Left cardiac atrium (tissue), 4 donors: Measurements from ENCODE around the gene ZNF138. TPM values are rescaled to one million over a fixed set of nuclear protein-coding genes. Genes with fewer than 3 reads are reported as not detected.

ENCODE experiments used
- ATAC-seq, 2 donors: fragments of 200-7000 bp; cut with Tn5 transposase; one replicate each; pipeline ENCODE4 v1.9.1; 2020; ENCODE audit warnings: mild to moderate bottlenecking in 2 of 2, moderate library complexity in 2 of 2
- DNase-seq: peaks from one replicate; pipeline ENCODE4 v3.0.0-alpha.2; 2020
- intact Hi-C, 2 donors: fragments of 100-400 bp; cut with DNase I; formaldehyde crosslinking; loops; one replicate each; pipeline versions ENCODE4 v1.14.1 to v1.15.1; 2022 to 2023
- total RNA-seq, 2 donors: library from RNA; stranded (reverse); fragmentation: NEBNext Ultra II Directional; extraction: Animal tissue kit (Norgen Biotek cat#: 25700); gene quantifications; one replicate each; pipeline ENCODE4 v1.2.1, GENCODE V29; 2021
- donor health status: DM: no; HTN: yes; CAD: no.
- donor health status: DM: no; HTN: yes; CAD: no; lungs with severe emphysema.
- donor health status: DM: yes; HTN: yes; CAD: no.
- donor health status: Dilated cardiomyopathy.

Gene ZNF138
- total RNA-seq, 2 donors from 2014 or later = 5.6 to 6.0 TPM

GRCh38 chr7:64873155-64873500 lies 78.9 kb downstream of the ZNF138 start:
- ATAC-seq = no peak
- intact Hi-C loops = no loop called here
- no peak for DNase-seq

- intact Hi-C loops = no loop called here
- ATAC-seq = no peak
- DNase-seq = no peak
These were observed 79.3 kb downstream of the ZNF138 start for GRCh38 chr7:64873517-64873916.

DNA sequence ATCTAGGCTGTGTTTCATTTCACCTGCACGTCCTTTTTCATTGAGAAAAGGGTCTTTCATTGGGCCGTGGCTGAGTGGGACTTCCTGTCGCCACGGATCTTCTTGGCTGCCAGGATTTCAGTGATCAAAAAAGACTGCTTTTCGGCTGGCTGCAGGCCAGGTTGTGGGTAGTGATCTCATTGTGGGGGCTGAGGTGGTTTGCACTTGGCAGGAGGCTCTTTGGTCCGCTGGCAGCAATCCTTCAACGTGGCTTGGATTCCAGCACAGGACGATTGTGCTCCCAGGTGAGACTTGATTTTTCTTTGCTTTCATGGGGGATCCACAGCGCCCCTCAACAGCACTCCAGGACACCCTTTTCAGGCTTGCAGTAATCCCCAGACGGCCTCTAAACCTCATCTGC lies 79.9 kb downstream of the ZNF138 start:
- ATAC-seq (no peak), DNase-seq (no peak)
- intact Hi-C loops = no loop called here

- DNase-seq (no peak), ATAC-seq (no peak)
- intact Hi-C loops = no loop called here
These were observed 80.5 kb downstream of the ZNF138 start for GRCh38 chr7:64874562-64875250.

DNA sequence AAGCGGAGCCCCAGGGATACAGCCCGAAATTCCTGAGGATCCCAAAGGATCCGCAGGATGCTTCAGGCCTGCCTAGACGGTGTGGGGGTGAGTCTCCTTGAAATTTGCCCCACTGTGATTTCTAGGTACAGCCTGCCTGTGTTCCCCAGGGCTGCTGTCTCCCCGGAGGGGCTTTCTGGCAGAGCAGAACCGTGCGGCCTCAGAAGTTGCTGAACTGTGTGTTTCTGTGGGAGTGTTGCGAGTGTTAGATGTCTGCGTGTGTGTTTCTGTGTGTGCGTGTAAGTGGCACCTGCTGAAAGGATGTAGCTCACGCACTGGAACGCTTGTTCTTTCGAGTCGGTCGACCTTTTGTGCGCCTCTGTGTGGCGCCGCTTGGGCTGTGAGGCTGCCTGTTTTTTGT lies 81.0 kb downstream of the ZNF138 start:
- intact Hi-C loops = no loop called here
- DNase-seq = no peak
- ATAC-seq = no peak

GRCh38 chr7:64875658-64876406 lies 81.6 kb downstream of the ZNF138 start:
- no peak for ATAC-seq
- intact Hi-C loops = no loop called here
- DNase-seq = no peak

DNA sequence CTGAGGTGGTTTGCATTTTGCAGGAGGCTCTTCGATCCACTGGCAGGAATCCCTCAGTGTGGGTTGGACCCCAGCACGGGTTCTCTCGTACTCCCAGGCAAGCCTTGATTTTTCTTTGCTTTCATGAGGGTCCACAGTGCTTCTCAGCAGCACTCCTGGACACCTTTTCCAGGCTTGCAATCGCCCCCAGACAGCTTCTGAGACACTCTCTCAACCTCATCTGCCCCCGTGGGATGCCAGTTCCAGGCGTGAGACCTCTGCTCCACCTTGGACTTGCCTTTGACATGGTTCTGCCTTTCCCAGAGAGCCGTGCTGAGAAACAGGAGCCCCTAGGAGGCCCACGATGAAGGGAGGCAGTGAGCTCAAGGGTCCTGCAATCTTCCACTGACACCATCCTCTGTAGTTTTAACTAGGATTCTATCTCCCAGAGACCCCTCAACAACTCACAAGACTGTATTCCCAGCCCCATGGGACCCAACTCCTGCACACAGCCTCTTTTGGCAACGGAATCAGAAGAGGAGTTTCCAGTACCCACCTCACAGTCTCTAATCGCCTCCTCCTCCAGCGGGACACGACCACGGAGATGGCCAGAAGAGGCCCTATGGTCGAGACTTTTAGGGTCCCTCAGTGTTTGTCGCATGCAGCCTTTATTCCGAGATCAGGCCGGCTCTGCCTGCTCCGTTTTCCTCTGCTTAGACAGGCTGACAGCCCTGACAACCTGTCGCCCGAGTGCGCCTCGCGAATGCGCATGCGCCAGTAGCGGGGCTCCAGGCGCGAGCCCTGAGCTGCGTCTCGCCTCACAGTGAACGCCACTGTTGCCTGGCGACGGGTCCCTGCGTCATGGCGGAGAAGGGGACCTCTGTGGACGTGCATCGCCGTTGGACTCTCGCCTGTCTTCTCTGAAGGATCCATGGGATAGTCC lies 82.8 kb downstream of the ZNF138 start:
- intact Hi-C loops = no loop called here
- peak; percentile 66 to 72 for ATAC-seq
- peak; percentile 81 for DNase-seq

- DNase-seq (no peak), ATAC-seq (no peak)
- intact Hi-C loops = no loop called here
These were observed 83.7 kb downstream of the ZNF138 start for GRCh38 chr7:64877714-64878610.

DNA sequence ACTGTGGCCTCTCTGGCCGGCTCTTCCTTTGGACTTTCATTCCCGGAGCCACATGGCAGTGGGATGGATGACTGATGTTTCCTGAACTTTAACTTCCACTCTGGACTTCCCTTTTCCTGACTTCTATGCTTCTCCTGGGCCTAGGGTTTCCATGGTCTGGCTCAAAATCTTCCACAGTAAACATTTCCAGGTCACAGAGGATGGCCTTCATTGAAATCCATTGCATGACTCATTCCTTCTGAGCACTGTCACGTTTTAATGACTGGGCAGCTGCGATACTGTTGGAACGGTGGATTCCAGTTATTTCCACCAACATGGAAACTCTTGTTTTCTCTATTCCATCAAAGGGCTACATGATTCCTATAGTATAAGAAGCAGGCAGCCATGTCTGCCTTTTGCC lies 84.5 kb downstream of the ZNF138 start:
- DNase-seq (no peak), ATAC-seq (no peak)
- intact Hi-C loops = no loop called here

GRCh38 chr7:64879086-64879730 lies 85.0 kb downstream of the ZNF138 start:
- DNase-seq = no peak
- intact Hi-C loops = no loop called here
- no peak for ATAC-seq

- intact Hi-C loops = no loop called here
- no peak for ATAC-seq
- no peak for DNase-seq
These were observed 85.6 kb downstream of the ZNF138 start for GRCh38 chr7:64879800-64880199.

GRCh38 chr7:64880322-64881297 lies 86.4 kb downstream of the ZNF138 start:
- DNase-seq (no peak), ATAC-seq (no peak)
- intact Hi-C loops = no loop called here

GRCh38 chr7:64881461-64882287 lies 87.4 kb downstream of the ZNF138 start:
- no peak for ATAC-seq
- intact Hi-C loops = no loop called here
- no peak for DNase-seq

DNA sequence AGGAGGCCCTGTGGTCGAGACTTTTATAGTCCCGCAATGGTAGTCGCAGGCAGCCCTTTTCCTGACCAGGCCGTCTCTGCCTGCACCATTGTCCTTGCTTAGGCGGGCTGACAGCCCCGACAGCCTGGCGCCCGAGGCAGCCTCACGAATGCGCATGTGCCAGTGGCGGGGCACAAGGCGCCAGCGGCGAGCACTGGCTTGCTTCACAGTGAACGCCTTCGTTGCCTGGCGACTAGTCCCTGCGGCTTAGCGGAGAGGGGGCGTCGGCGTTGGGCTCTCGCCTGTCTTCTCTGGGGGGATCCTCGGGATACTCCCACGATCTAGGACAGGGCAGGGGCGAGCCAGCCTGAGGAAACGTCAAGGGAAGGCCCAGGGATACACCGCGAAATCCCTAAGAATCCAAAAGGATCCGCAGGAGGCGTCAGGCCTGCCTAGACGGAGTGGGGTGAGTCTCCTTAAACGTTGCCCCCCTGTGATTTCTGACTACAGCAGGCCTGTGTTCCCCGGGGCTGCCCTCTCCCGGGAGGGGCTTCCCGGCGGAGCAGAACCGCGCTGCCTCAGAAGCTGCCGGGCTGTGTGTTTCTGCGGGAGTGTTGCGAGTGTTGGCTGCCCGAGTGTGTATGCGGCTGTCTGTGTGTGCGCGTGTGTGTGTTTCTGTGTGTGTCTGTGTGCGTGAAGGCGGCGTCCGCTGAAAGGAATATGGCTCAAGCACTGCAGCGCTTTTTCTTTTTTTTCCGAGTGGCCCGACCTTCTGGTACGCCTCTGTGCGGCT lies 88.3 kb downstream of the ZNF138 start:
- ATAC-seq = peak; percentile 91 to 93
- DNase-seq = peak; percentile 85
- intact Hi-C loops = no loop called here
